ENCODE results near the gene WSCD1. TPM values are rescaled to one million over a fixed set of nuclear protein-coding genes. Genes with fewer than 3 reads are reported as not detected.

WSCD1 gene
- total RNA-seq, 1 experiment from 2014 or later, result 0.45 TPM

DNA sequence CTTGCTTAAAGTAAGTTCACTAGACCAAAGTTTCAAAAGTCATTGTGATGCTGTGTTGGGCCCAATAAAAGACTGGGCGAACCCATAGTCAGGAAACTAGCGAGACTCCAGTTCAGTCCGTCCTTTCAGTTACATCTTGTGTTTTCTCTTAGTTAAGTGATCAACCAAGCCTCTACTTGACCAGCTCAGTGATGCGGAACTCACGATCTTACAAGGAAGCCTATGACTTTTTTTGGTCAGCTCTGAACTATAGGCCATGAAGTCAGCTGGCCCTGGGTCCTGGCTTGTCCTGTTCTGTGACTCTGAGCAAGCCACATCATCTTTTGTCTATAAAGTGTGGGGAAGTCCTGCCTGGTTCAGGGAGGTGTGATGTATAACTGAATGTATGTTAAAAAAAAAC is 21.7 kb upstream of the WSCD1 start:
- Mint-ChIP-seq H3K9me3 (ENCODE audit: low read depth, unreplicated experiment) (no peaks in the 10 kb centered on the region), H3K27me3 (ENCODE audit: unreplicated experiment) (peaks cover 77% of the 10 kb centered on the region), H3K36me3 (ENCODE audit: insufficient read depth, unreplicated experiment) (no peaks in the 10 kb centered on the region), H3K4me1 (ENCODE audit: low read depth, unreplicated experiment) (no peaks in the 10 kb centered on the region), H3K27ac (ENCODE audit: unreplicated experiment) (no peak overlapping the region), H3K4me3 (ENCODE audit: low read depth, unreplicated experiment) (no peak overlapping the region)
- no TSS peak for BruUV-seq (replicated peaks)
- CTCF ChIA-PET, result no interaction called here
- no peak for DNase-seq
- intact Hi-C loops (cut with micrococcal nuclease; ENCODE audit: unreplicated experiment), result no loop called here
- TF ChIP-seq, protein P1, sequence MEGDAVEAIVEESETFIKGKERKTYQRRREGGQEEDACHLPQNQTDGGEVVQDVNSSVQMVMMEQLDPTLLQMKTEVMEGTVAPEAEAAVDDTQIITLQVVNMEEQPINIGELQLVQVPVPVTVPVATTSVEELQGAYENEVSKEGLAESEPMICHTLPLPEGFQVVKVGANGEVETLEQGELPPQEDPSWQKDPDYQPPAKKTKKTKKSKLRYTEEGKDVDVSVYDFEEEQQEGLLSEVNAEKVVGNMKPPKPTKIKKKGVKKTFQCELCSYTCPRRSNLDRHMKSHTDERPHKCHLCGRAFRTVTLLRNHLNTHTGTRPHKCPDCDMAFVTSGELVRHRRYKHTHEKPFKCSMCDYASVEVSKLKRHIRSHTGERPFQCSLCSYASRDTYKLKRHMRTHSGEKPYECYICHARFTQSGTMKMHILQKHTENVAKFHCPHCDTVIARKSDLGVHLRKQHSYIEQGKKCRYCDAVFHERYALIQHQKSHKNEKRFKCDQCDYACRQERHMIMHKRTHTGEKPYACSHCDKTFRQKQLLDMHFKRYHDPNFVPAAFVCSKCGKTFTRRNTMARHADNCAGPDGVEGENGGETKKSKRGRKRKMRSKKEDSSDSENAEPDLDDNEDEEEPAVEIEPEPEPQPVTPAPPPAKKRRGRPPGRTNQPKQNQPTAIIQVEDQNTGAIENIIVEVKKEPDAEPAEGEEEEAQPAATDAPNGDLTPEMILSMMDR (IDR thresholded peaks at IDR 0.05; ENCODE audit: unreplicated experiment), result no peak

DNA sequence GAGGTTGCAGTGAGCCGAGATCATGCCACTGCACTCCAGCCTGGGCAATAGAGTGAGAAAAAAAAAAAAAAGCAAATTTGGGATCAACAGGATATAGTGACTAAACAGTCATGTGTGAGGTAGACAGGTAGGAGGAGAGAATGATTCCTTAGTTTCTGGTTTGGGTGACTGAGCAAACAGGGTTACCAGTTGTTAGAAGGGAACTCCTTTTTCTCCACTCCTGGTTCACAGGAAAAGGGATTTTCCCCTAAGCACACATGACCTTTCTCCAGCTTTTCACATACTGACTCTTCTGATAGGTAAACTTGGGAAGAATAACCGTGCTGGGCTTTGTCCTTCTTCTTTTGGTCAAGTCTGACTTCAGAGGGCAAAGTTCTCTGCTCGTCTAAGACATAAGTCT is 17.3 kb upstream of the WSCD1 start:
- Mint-ChIP-seq H3K4me1 (ENCODE audit: low read depth, unreplicated experiment) (no peaks in the 10 kb centered on the region), H3K27me3 (ENCODE audit: unreplicated experiment) (peaks cover 86% of the 10 kb centered on the region), H3K9me3 (ENCODE audit: low read depth, unreplicated experiment) (no peaks in the 10 kb centered on the region), H3K36me3 (ENCODE audit: insufficient read depth, unreplicated experiment) (no peaks in the 10 kb centered on the region), H3K27ac (ENCODE audit: unreplicated experiment) (no peak overlapping the region), H3K4me3 (ENCODE audit: low read depth, unreplicated experiment) (no peak overlapping the region)
- CTCF ChIA-PET, result interaction anchor here (0.7 kb wide), 1 partner anchor 1811 kb away, joined by 4 read pairs; no protein-coding TSS in a partner anchor
- no TSS peak for BruUV-seq (replicated peaks)
- no peak for DNase-seq
- intact Hi-C loops (cut with micrococcal nuclease; ENCODE audit: unreplicated experiment), result no loop called here
- TF ChIP-seq, protein P1 (IDR thresholded peaks at IDR 0.05; ENCODE audit: unreplicated experiment), result no peak

DNA sequence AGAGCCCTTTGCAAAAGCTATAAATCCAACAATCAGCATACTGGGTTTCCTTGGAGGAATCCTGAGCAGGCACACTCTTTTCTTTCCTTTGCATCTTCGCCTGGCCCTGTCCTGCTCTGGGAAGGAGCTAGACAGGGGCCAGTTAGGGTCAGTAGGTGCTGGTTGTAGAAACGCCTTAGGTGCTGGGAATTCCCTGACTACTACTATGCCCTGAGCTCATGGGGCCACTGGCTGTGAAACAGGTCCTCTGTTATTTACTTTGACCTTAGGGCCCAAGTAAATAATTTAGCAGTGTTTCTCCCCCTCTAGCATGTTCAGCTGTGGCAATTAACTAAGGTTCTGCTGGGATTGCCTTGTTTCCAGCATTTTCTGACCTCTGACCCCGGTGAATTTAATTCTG is 15.8 kb upstream of the WSCD1 start:
- Mint-ChIP-seq H3K4me3 (ENCODE audit: low read depth, unreplicated experiment) (no peak overlapping the region), H3K27me3 (ENCODE audit: unreplicated experiment) (peaks cover 86% of the 10 kb centered on the region), H3K36me3 (ENCODE audit: insufficient read depth, unreplicated experiment) (no peaks in the 10 kb centered on the region), H3K9me3 (ENCODE audit: low read depth, unreplicated experiment) (no peaks in the 10 kb centered on the region), H3K4me1 (ENCODE audit: low read depth, unreplicated experiment) (no peaks in the 10 kb centered on the region), H3K27ac (ENCODE audit: unreplicated experiment) (no peak overlapping the region)
- CTCF ChIA-PET, result no interaction called here
- DNase-seq, result no peak
- TF ChIP-seq, protein P1 (IDR thresholded peaks at IDR 0.05; ENCODE audit: unreplicated experiment), result no peak
- intact Hi-C loops (cut with micrococcal nuclease; ENCODE audit: unreplicated experiment), result no loop called here
- BruUV-seq (replicated peaks), result no TSS peak

DNA sequence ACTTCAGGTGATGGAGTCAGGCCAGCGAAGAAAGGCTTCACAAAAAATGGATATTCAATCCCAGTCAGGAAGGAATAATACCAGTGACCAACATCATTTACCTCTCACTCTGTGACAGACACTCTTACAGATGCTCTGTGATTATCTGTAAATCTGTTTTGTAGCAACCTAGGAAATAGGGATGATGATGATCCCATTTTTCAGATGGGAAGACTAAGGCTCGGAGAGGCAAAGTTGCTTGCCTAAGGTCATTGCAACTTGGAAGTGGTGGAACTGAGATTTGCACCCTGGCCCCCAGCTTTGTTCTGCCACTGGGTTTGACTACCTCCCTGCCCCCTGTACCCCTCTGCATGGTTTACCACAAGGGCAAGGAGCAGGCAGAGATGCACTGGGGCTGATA is 14.1 kb upstream of the WSCD1 start:
- no peaks in the 10 kb centered on the region for H3K36me3 Mint-ChIP-seq (ENCODE audit: insufficient read depth, unreplicated experiment)
- CTCF ChIA-PET, result interaction anchor here (0.7 kb wide), 1 partner anchor 296 kb away, joined by 3 read pairs; no protein-coding TSS in a partner anchor
- intact Hi-C loops (cut with micrococcal nuclease; ENCODE audit: unreplicated experiment), result no loop called here
- H3K27ac Mint-ChIP-seq (ENCODE audit: unreplicated experiment), result no peak overlapping the region
- TF ChIP-seq, protein P1 (IDR thresholded peaks at IDR 0.05; ENCODE audit: unreplicated experiment), result no peak
- H3K27me3 Mint-ChIP-seq (ENCODE audit: unreplicated experiment), result peaks cover 92% of the 10 kb centered on the region
- H3K4me3 Mint-ChIP-seq (ENCODE audit: low read depth, unreplicated experiment), result no peak overlapping the region
- H3K4me1 Mint-ChIP-seq (ENCODE audit: low read depth, unreplicated experiment), result no peaks in the 10 kb centered on the region
- BruUV-seq (replicated peaks), result no TSS peak
- H3K9me3 Mint-ChIP-seq (ENCODE audit: low read depth, unreplicated experiment), result no peaks in the 10 kb centered on the region
- no peak for DNase-seq

All from Calu3 (cell line).